ENCODE measurements around the gene LIFR. TPM values are rescaled to one million over a fixed set of nuclear protein-coding genes. Genes with fewer than 3 reads are reported as not detected.

Gene LIFR
- total RNA-seq, 1 donor from 2014 or later = 2.2 TPM

- H3K9me3 Mint-ChIP-seq = no peaks in the 10 kb centered on the region
- Histone ChIP-seq H2AFZ (replicated peaks) (no peak overlapping the region), H3K4me3 (no peak overlapping the region), H3K4me2 (no peak overlapping the region), H3K4me1 (peaks cover 5% of the 10 kb centered on the region), H3K9ac (no peak overlapping the region), H4K20me1 (ENCODE audit: low read depth) (no peaks in the 10 kb centered on the region), H3K27me3 (no peaks in the 10 kb centered on the region), H3F3A (ENCODE audit: low read depth) (no peaks in the 10 kb centered on the region), H3K27ac (no peak overlapping the region), H3K9me3 (ENCODE audit: low read depth) (no peaks in the 10 kb centered on the region), H3K79me2 (ENCODE audit: low read depth) (no peaks in the 10 kb centered on the region), H3K36me3 (no peaks in the 10 kb centered on the region)
- no peaks in the 10 kb centered on the region for H3K36me3 Mint-ChIP-seq
- H3K27me3 Mint-ChIP-seq (ENCODE audit: insufficient read depth, low read depth) = peaks cover 5% of the 10 kb centered on the region
- no peak overlapping the region for H3K4me3 Mint-ChIP-seq
- no peak for DNase-seq (ENCODE audit: low spot score)
- no peak for TF ChIP-seq EZH2 (IDR thresholded peaks at IDR 0.05)
- no peak for TF ChIP-seq EZH2phosphoT487 (IDR thresholded peaks at IDR 0.05)
- TF ChIP-seq, protein P1, sequence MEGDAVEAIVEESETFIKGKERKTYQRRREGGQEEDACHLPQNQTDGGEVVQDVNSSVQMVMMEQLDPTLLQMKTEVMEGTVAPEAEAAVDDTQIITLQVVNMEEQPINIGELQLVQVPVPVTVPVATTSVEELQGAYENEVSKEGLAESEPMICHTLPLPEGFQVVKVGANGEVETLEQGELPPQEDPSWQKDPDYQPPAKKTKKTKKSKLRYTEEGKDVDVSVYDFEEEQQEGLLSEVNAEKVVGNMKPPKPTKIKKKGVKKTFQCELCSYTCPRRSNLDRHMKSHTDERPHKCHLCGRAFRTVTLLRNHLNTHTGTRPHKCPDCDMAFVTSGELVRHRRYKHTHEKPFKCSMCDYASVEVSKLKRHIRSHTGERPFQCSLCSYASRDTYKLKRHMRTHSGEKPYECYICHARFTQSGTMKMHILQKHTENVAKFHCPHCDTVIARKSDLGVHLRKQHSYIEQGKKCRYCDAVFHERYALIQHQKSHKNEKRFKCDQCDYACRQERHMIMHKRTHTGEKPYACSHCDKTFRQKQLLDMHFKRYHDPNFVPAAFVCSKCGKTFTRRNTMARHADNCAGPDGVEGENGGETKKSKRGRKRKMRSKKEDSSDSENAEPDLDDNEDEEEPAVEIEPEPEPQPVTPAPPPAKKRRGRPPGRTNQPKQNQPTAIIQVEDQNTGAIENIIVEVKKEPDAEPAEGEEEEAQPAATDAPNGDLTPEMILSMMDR (IDR thresholded peaks at IDR 0.05) = no peak
- H3K4me1 Mint-ChIP-seq = no peaks in the 10 kb centered on the region
- H3K27ac Mint-ChIP-seq = no peak overlapping the region
These were observed 108.7 kb downstream of the LIFR start for GRCh38 chr5:38447786-38448185.

- H3K27me3 ChIP-seq = no peaks in the 10 kb centered on the region
- H3K4me3 Mint-ChIP-seq = no peak overlapping the region
- no peaks in the 10 kb centered on the region for H3K36me3 Mint-ChIP-seq
- H3K27me3 Mint-ChIP-seq (ENCODE audit: insufficient read depth, low read depth) = peaks cover 5% of the 10 kb centered on the region
- no peak overlapping the region for H3K27ac Mint-ChIP-seq
- no peak overlapping the region for H3K4me3 ChIP-seq
- no peaks in the 10 kb centered on the region for H3F3A ChIP-seq (ENCODE audit: low read depth)
- no peaks in the 10 kb centered on the region for H4K20me1 ChIP-seq (ENCODE audit: low read depth)
- no peaks in the 10 kb centered on the region for H3K9me3 ChIP-seq (ENCODE audit: low read depth)
- no peak for DNase-seq (ENCODE audit: low spot score)
- no peak overlapping the region for H2AFZ ChIP-seq (replicated peaks)
- H3K4me2 ChIP-seq = no peak overlapping the region
- TF ChIP-seq, protein P1 (IDR thresholded peaks at IDR 0.05) = no peak
- TF ChIP-seq EZH2phosphoT487 (IDR thresholded peaks at IDR 0.05) (no peak), EZH2 (IDR thresholded peaks at IDR 0.05) (no peak)
- H3K36me3 ChIP-seq = no peaks in the 10 kb centered on the region
- H3K27ac ChIP-seq = no peak overlapping the region
- H3K4me1 ChIP-seq = no peaks in the 10 kb centered on the region
- H3K4me1 Mint-ChIP-seq = no peaks in the 10 kb centered on the region
- H3K9me3 Mint-ChIP-seq = no peaks in the 10 kb centered on the region
- H3K9ac ChIP-seq = no peak overlapping the region
- H3K79me2 ChIP-seq (ENCODE audit: low read depth) = no peaks in the 10 kb centered on the region
These were observed 109.4 kb downstream of the LIFR start for GRCh38 chr5:38447056-38447455.

DNA sequence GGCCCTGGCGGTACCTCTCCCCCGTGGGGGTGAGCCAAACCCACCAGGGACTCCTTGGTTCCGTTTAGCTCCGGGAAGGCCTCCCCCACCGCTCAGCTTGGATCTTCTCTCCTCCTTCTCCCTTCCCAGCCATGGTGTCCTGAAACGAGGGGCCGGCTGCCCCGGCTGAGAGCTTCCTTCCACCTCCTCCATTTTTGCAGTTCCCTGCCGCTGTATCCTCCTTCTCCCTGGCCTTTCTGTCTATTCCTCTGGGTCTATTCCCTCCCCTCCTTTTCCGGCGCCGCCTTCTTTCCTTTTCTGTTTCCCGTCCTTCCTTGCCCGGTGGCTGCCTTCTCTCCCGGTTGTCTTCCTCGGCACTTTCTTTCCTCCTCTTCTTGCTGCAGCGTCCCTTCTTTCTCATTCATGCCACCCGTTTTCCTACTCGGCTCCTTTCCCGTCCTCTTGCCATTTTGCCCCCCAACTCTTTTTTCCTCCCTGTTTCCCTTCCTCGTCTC is 110.4 kb downstream of the LIFR start:
- Histone ChIP-seq H3K4me2 (no peak overlapping the region), H3K9ac (no peak overlapping the region), H3F3A (ENCODE audit: low read depth) (no peaks in the 10 kb centered on the region), H3K9me3 (ENCODE audit: low read depth) (no peaks in the 10 kb centered on the region), H3K36me3 (no peaks in the 10 kb centered on the region), H3K27me3 (no peaks in the 10 kb centered on the region), H3K79me2 (ENCODE audit: low read depth) (no peaks in the 10 kb centered on the region), H4K20me1 (ENCODE audit: low read depth) (no peaks in the 10 kb centered on the region), H3K4me3 (no peak overlapping the region), H3K4me1 (no peaks in the 10 kb centered on the region), H3K27ac (no peak overlapping the region), H2AFZ (replicated peaks) (no peak overlapping the region)
- Mint-ChIP-seq H3K27ac (no peak overlapping the region), H3K4me1 (peaks cover 2% of the 10 kb centered on the region), H3K9me3 (no peaks in the 10 kb centered on the region), H3K4me3 (no peak overlapping the region), H3K36me3 (no peaks in the 10 kb centered on the region), H3K27me3 (ENCODE audit: insufficient read depth, low read depth) (peaks cover 4% of the 10 kb centered on the region)
- no peak for TF ChIP-seq EZH2 (IDR thresholded peaks at IDR 0.05)
- TF ChIP-seq EZH2phosphoT487 (IDR thresholded peaks at IDR 0.05) = no peak
- TF ChIP-seq, protein P1 (IDR thresholded peaks at IDR 0.05) = no peak
- DNase-seq (ENCODE audit: low spot score) = no peak
